Stimulated activated CD4-positive, alpha-beta T cell treated with anti-CD3 and anti-CD28 coated beads, Interleukin-12 subunit alpha, Interleukin-12 subunit beta, amount 100 ng/mL, for 4 hours (primary cell): ENCODE results near the gene EMID1.
"Not testable (repeated sequence)": the region's sequence is repeated elsewhere in the genome, so short reads cannot be mapped to it uniquely, and the experiment has no call there.

Source experiments
- DNase-seq: peaks from one replicate; pipeline ENCODE4 v3.0.0-alpha.2; 2020

EMID1 gene

DNA sequence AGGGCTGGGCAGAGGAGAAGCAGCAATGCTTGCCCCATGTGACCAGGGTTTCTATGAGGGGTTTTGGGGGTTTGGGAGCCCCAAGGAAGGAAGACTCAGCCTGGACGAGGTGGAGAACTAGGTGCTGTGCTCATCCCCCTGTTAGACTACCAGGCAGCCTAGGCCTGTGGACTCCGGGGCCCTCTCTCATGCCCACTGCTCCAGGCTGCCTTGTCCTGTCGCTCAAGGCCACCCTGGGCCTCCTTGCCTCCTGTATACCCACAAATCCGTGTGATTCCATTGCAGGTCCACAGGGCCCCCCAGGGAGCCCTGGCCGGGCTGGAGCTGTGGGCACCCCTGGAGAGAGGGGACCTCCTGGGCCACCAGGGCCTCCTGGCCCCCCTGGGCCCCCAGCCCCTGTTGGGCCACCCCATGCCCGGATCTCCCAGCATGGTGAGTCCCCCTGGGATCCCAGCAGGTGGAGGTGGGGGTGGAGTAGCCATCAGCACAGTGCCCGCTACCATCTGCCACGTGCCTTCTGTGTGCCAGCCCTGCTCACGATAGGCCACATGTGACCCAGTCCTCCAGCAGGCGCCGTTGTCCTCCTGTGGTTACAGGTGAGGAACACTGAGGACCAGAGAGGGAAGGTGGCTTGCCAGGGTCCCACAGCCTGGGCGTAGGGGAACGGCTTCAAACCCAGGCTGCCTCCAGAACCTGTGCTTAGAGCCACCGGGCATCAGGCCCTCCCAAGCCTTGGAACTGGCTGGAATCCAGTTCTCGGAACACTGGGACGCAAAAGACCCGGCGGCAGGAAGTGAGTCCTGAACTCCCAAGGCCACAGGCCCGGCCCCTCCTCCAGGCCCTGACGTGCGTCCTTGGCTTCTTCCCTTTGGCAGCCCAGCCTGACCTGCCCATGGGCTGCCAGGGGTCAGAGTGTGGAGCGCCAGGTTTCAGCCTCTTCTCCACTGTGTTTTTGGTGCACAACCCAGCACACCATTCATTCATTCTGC, 26.6 kb downstream of the EMID1 start:
- DNase-seq: no peak

DNA sequence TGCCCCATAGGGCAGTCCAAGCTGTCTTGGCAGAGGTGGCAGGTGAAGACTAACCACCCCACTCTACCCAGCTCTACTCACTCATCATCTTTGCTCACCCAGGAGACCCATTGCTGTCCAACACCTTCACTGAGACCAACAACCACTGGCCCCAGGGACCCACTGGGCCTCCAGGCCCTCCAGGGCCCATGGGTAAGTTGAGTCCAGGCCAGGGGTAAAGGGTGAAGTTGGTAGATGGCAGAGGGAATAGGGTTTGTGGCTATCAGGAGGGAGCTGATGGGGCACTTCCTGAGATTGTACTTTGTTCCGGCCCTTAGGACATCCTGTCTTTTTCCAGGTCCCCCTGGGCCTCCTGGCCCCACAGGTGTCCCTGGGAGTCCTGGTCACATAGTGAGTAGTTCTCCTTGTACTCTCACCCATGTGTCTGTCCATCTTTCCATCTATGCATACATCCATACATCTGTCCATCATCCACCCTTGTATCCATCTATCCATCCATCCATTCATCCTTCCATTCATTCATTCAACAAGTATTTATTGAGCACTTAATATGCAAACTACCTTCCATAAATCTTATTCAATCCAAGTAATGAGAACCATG, 27.7 kb downstream of the EMID1 start:
- no peak for DNase-seq

DNA sequence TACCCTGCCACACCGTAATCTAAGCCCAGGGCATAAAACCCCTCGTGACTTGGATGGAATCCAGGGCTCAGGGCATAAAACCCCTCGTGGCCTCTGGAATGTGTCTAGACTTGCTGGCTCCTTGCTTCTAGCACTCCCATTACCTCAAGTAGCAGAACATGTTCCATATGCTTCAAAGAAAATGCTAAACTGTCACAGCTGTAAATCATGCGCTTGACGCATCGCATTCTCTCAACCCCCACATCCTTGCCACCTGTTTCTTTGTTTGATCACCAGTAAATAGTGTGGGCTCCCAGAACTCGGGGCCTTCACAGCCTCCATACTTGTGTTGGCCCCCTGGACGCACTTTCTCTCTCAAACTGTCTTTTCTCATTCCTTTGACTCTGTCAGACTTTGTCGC, 34.8 kb downstream of the EMID1 start:
- not testable (repeated sequence) for DNase-seq

DNA sequence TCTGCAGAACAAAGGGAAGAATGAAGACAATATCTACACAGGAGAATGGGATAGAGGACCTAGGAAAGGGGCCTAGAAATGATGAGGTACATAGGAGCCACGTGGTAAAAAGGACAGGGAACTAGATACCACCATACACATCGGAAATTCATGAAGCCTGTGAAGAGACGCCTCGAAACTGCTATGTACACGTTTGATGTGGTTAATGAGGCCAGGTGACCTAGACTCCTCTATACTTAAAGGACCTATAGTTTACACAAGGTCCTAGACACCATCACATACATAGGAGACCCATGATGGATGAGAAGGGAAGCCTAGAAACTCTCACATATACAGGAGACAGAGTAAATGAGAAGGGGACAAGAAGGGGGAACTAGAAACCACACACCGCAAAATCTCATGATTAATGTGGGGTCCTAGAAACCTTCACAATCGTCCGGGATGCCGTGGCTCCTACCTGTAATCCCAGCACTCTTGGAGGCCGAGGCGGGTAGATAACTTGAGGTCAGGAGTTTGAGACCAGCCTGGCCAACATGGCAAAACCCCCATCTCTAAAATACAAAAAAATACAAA, 38.3 kb downstream of the EMID1 start:
- no peak for DNase-seq

DNA sequence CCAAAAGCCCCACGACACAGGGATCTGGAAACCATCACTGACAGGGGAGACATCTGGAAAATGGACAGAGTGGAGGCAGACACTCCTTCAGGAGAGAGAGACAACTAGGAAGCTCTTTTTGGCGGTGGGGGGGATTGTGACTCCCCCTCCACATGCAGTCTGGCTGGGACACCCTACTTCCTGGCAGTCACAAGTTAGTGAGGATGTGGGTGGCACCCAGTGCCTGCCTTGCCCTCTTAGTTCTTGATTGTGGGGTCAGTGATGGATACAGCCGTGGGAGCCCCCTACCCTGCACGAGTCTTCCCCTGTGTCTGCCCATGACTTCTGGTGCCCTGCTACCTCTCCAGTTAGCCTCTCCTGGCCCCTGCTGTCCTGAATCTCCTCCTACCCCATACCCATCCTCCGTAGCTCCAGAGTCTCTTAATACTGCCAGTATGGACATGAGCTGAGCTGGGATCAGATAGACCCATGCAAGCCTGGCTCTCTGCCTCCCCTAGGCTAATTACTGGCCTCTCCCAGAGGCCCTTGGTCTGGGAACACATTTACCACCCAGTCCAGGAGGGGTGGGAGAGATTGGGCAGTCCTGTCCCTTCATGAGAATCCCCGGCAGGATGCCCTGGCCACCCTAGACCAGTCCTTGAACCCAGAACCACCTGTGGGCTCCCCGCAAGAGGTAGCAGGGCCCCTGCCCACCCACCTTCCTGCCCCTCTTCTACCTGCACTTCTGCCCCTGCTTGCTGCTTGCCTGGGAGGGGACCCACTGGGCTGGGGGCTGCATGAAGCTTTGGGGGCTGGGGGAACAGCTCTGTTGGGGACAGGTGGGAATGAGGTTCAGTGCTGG, 39.3 kb downstream of the EMID1 start:
- no peak for DNase-seq

DNA sequence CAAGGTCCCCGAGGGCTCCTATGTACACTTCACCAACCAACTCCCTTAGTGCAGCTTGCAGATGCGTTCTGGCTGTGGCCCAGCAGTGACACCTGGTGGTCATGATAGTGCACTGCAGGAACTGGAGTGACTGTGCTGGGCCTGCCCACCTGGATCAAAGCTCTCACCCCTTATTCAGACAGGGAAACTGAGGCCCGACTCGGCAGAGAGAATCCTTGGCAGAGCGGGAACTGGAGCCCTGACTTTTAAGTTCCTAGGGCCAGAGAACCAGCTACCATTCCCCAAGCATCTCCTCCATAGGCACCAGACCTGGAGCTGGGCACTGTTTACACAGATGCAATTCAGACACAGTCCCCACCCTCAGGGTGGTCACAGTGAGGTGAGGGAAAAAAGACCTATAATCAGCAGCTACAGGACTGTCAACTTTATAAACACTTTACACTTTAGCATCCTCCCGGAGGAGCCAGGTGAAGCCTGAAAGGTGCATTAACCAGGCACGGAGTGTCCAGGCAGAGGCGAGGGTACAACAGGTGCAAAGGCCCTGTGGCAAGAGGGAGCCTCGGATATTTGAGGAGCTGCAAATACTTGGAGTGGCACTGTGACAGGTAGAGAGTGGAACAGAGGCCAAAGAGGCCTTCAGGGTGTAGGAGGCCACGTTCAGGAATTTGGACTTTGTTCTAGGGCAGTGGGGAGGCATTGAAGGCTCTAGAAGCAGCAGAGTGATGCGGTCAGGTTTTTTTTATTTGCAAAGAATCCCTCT, 40.1 kb downstream of the EMID1 start:
- DNase-seq: peak; percentile 62

DNA sequence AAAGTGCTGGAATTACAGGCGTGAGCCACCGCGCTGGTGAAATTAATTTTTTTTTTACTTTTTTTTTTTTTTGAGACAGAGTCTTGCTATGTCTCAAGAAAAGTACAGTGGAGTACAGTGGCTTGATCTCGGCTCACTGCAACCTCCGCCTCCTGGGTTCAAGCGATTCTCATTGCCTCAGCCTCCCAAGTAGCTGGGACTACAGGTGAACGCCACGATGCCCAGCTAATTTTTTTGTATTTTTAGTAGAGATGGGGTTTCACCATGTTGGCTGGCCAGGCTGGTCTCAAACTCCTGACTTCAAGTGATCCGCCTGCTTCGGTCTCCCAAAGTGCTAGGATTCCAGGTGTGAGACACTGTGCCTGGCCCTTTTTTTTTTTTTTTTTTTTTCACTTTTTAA, 42.2 kb downstream of the EMID1 start:
- DNase-seq: not testable (repeated sequence)

DNA sequence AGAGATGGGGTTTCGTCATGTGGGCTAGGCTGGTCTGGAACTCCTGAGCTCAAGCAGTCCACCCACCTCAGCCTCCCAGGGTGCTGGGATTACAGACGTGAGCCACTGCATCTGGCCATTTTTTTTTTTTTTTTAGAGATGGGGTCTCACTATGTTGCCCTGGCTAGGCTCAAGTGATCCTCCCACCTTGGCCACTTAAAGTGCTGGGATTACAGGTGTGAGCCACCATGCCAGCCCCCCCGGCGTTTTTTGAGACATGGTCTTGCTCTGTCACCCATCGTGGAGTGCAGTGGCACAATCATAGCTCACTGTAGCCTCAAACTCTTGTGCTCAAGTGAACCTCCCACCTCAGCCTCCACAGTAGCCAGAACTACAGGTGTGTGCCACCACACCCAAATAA, 45.6 kb downstream of the EMID1 start:
- DNase-seq: no peak

DNA sequence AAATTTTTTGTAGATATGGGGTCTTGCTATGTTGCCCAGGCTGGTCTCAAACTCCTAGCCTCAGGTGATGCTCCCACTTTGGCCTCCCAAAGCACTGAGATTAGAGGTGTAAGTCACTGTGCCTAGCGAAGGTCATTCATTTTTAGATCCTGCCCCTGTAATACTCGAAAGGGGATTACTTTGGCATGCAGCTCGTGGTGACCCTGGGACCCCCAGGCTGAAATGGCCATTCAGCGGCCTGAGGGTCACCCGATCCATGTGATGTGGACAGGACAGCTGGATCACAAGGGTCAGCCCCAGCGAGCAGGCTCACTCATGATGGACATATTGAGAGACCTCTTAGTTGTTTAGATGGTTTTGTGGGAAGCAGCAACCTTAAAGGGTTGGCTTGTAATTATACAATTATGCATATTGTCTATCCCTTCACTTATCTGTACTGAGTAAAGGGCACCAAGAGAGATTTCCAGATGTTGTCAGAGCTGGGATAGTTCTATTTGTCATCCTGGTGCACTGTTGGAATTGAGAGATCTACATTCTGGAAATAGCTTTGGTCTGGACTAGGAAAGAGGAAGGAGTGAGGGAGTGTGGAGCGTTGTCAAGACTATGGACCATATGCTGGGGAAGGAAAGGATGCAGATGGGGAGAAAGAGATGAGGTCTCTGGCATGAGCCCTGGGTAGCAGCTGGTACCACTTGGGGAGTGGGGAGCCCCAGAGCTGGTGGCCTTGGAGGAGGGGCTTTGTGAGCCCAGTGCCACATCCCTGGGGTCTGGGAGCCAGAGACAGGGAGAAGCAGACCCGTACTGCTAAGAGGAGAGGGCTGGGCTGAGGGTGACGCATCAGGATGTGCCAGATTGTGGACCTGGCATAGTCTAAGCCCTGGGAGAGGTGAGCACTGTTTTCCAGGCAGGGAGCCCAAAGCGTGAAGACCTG, 46.5 kb downstream of the EMID1 start:
- no peak for DNase-seq

DNA sequence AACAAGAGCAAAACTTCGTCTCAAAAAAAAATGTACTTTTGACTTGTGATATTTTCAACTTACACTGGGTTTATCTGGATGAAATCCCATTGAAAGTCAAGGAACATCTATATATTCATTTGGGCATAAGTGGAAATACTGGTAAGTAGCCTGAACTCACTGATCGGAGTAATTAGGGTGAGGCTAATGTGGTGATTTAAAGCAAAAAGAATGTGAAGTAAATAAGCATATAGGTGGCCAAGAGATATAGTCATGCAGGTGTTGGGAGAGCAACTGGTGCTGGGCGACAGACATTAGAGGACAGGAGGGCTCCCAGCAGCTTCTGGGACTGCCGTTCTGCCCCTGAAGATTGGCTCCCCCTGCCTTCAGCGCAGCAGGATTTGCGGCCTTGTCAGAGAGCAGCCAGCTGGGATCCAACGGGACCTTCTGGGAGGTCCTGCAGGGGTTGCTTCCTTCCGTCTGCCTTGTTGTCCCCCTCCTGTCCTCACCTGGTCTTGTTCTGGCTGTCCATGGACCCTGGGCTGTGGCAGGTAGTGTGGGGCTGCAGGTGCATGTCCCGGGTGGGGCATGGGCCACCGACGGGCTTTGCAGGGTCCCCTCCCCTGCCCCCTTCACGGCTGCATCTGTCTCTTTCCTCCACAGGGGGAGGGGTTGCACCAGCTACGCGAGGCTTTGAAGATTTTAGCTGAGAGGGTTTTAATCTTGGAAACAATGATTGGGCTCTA, 48.0 kb downstream of the EMID1 start:
- DNase-seq: no peak

DNA sequence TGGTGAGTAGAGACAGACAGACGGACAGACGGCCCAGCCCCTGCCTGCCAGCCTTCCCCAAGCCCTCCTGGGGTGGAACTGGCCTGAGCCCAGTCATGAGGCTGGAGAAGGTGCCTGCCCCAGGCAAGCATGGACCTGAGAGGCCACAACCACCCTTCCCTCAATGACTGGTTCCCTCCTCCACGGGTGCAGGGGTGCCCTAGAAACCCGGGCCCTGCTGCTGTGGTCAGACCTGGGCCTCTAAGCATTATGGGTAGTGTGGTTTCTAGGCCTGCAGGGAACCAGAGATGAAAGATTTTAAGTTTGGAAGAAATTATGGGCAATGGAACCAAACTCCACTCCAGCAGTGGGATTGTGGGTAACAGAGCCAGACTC, 48.6 kb downstream of the EMID1 start:
- no peak for DNase-seq

DNA sequence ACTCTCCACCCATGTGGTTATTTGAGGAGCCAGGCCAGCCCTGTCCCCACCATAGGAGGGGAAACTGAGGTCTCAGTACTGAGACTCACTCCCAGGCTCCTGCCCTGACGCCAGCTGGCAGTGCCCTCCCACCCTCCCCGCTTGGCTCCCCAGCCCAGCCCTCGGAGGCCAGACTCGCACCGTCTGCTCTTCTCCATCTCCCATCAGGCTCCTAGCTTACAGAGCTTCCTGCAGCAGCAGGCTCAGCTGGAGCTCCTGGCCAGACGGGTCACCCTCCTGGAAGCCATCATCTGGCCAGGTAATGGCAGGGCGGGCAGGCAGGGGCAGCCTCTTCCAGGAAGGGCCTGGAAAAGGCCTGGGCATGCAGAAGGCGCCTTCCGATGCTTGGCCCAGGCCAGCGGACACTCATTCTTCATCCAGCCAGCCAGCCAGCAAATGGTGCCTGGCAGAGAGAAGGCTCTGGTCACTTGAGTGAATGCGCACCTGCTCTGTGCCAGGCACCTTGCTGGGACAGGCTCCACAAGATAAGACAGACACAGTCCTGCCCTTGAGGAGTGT, 49.4 kb downstream of the EMID1 start:
- DNase-seq: no peak

DNA sequence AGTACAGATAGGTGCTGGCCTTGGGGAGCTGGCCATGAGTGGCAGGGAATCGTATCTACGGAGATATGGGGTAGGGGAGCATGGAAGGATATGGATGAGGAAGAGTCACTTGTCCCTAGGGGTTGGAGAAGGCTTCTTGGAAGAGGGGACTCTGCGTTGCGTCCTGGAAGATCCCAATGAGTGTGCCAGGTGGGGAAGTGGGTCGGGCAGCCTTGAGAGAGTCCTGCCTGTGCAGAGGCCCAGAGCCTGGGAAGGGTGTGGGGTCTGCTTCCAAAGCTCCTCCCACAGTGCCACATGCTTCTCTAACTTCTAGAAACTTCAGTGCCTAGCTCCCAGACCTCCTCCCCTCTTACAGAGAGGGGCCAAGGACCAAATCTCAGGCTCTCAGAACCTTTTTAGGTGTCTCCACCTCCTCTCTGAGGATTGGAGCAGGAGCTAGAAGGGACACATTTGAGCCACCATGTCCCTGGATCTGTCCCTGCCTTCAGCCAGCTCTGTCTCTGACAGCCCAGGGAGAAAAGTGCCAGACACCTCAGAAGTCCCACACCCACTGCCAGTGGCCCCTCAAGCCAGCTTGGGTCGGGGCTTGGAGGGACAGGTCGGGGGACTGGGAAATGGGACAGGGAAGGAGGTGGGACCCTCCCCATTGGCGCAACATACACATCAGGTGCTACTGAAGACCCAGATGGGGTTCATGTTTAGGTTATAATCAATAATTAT, 51.1 kb downstream of the EMID1 start:
- no peak for DNase-seq

DNA sequence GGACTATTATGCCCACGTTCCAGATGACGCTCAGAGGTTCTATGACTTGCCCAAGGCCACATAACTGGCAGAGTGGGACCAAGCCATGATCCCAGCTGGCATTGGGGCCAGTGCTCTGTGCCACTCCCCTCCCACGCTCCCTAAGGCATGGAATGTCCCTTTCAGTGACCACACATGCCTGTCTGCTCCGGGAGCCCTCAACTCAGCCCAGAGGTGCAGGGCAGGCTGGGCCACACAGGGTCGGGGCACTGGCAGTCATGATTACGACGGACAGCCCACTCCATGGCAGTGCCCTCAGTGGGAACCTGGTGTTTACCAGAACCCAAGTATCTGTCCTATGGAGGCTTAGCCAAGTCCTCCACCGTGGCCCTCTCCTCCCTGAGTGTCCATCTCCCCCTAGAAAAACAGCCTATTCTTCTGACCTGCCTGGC, 52.1 kb downstream of the EMID1 start:
- DNase-seq: no peak

DNA sequence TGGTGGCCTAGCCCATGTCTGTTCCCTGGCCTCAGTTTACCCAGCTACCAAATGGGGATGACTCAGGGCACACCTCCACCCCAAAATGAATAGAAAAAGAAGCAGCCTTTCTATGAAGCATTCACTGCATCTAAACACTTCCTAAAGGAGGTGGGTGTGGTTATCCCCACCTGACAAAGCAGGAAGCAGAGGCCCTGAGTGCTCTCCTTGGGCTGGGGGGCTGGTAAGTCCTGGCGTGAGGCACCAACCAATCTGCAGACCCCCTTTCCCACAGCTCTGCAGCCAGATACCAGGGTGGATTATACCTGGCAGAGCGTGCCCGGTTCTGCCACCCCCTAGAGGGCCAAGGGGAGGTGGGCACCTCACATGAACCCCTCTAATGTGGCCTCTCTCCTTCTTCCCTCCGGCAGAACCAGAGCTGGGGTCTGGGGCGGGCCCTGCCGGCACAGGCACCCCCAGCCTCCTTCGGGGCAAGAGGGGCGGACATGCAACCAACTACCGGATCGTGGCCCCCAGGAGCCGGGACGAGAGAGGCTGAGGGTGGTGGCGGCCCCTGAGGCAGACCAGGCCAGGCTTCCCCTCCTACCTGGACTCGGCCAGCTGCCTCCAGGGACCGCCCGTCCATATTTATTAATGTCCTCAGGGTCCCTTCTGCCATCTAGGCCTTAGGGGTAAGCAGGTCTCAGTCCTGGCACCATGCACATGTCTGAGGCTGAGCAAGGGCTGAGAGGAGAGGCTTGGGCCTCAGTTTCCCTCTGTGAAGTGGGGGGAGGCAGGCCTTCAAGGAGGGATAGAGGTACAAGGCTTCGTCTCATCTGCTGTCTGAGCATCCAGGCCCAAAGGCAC, 52.9 kb downstream of the EMID1 start:
- no peak for DNase-seq

DNA sequence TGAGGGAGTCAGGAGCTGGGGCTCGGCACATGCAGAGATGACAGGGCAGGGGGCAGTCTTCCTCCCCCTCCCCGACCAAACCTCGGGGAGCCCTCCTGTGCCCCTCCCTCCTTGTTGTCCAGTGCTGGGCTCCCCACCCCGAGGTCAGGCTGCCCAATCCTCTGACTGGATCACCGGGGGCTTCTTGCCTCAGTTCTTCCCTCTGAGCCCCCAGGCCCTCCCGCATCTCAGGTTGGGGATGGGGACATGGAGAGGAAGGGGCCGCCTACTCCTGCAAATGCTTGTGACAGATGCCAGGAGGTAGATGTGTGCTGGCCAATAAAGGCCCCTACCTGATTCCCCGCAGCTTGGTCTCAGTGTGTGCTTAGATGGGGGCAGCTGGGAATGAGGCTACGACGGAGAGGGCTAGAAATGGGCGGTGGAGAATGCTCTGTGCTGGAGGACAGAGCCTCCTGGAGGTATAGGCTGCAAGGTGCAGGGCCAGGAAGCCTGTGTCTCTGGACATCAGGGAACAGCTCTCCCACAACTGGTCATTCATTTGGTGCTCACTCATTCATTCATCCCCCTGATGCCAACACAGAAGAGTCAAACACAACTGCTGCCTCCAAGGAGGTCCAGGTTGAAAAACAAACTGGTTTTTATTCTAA, 53.7 kb downstream of the EMID1 start:
- no peak for DNase-seq

DNA sequence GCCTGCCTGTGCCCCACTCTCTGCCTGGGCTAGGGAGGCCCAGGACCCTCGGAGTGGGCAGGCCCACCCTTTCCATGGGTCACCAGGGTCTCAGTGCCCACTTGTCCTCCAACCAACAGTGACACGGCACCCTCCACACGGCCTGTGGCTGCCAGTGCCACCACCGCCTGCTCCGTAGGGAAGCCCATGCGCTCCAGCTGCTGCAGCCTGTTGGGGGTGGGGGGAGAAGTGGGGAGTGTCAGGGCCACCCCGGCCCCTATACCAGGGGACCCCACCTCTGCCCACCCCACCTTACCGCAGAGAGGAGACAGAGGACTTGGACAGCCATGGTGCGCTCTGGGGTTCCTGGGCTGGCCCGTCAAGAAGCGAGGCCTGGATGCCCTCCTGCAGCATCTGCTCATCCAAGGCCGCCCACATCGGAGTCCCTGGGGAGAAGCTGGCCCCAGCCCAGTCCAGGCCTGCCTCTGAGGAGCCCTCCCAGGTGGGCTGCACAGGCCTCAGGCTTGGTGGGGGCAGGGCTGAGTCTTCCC, 54.4 kb downstream of the EMID1 start:
- no peak for DNase-seq
